ENCODE measurements around the gene FOSL2. TPM values are rescaled to one million over a fixed set of nuclear protein-coding genes. Genes with fewer than 3 reads are reported as not detected.

Gene FOSL2
- total RNA-seq, 6 experiments from 2014 or later: 90.1 to 128 (median 116) TPM

GRCh38 chr2:28413899-28414295, 21.2 kb downstream of the FOSL2 start:
- DNase-seq: no peak
- TF ChIP-seq CTCF (IDR thresholded peaks at IDR 0.05): no peak
- Mint-ChIP-seq H3K4me3 (no peak overlapping the region; the same call in 1 of the 2 replicates), H3K27me3 (ENCODE audit: insufficient read depth) (peaks cover 12% of the 10 kb centered on the region), H3K4me1 (ENCODE audit: low read depth) (peaks cover 22% of the 10 kb centered on the region), H3K9me3 (no peaks in the 10 kb centered on the region), H3K36me3 (ENCODE audit: low read depth) (peaks cover 45% of the 10 kb centered on the region), H3K27ac (peak overlapping the region; percentile 26)

DNA sequence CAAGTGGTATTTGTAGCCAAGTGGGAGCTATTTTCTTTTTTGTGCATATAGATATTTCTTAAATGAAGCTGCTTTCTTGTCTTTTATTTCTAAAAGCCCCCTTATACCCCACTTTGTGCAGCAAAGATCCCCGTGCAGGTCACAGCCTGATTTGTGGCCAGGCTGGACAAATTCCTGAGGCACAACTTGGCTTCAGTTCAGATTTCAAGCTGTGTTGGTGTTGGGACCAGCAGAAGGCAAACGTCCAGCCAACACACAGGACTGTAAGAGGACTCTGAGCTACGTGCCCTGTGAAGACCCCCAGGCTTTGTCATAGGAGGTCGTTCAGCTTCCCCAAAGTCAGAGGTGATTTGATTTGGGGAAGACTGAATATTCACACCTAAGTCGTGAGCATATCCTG, 21.9 kb downstream of the FOSL2 start:
- no peak for TF ChIP-seq CTCF (IDR thresholded peaks at IDR 0.05)
- Mint-ChIP-seq H3K4me3 (no peak overlapping the region), H3K4me1 (ENCODE audit: low read depth) (peaks cover 15% of the 10 kb centered on the region; the same call in 1 of the 2 replicates), H3K27me3 (ENCODE audit: insufficient read depth) (peaks cover 10% of the 10 kb centered on the region), H3K36me3 (ENCODE audit: low read depth) (peaks cover 51% of the 10 kb centered on the region), H3K9me3 (no peaks in the 10 kb centered on the region), H3K27ac (peak overlapping the region; percentile 51; the same call in 1 of the 2 replicates)
- no peak for DNase-seq

DNA sequence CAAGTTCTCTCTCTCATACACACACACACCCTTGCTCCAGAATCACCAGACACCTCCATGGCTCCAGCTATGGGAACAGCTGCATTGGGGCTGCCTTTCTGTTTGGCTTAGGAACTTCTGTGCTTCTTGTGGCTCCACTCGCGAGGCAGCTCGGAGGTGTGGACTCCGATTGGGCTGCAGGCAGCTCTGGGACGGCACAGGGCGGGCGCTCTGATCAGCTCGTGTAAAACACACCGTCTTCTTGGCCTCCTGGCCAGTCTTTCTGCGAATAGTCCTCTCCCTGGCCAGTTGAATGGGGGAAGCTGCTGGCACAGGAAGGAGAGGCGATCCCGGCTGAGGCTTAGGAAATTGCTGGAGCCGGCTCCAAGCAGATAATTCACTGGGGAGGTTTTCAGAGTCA, 22.4 kb downstream of the FOSL2 start:
- Mint-ChIP-seq H3K4me1 (ENCODE audit: low read depth) (peaks cover 15% of the 10 kb centered on the region; the same call in 1 of the 2 replicates), H3K27ac (peak overlapping the region; percentile 51; the same call in 1 of the 2 replicates), H3K9me3 (no peaks in the 10 kb centered on the region), H3K36me3 (ENCODE audit: low read depth) (peaks cover 56% of the 10 kb centered on the region), H3K27me3 (ENCODE audit: insufficient read depth) (peaks cover 10% of the 10 kb centered on the region), H3K4me3 (no peak overlapping the region)
- DNase-seq: no peak
- TF ChIP-seq CTCF (IDR thresholded peaks at IDR 0.05): no peak

DNA sequence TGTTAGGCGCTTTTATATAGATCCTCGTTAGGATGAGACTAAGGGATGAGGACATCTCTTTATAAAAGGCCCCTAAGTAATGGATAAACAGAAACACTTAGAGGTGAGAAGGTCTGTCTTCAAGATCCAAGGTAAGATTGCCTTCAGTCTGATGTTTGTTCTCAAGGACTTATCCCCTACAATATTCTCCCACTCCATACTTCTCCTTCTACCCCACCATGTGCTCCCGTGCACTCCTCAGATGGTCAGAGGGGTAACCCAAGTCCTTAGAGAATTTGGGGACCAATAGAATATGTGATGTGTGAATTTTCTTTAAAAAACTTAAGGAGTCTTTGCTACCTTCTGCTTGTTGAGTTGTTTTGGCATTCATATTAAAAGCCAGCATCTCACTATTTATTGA, 23.1 kb downstream of the FOSL2 start:
- DNase-seq: no peak
- Mint-ChIP-seq H3K27me3 (ENCODE audit: insufficient read depth) (peaks cover 14% of the 10 kb centered on the region), H3K4me1 (ENCODE audit: low read depth) (peaks cover 15% of the 10 kb centered on the region; the same call in 1 of the 2 replicates), H3K9me3 (no peaks in the 10 kb centered on the region), H3K36me3 (ENCODE audit: low read depth) (peaks cover 60% of the 10 kb centered on the region), H3K4me3 (no peak overlapping the region), H3K27ac (peak overlapping the region; percentile 45)
- no peak for TF ChIP-seq CTCF (IDR thresholded peaks at IDR 0.05)

GRCh38 chr2:28419003-28419402, 26.3 kb downstream of the FOSL2 start:
- no peak for TF ChIP-seq CTCF (IDR thresholded peaks at IDR 0.05)
- Mint-ChIP-seq H3K27me3 (ENCODE audit: insufficient read depth) (peaks cover 23% of the 10 kb centered on the region), H3K36me3 (ENCODE audit: low read depth) (peaks cover 63% of the 10 kb centered on the region), H3K4me3 (no peak overlapping the region), H3K27ac (peak overlapping the region; percentile 21), H3K4me1 (ENCODE audit: low read depth) (peaks cover 30% of the 10 kb centered on the region), H3K9me3 (no peaks in the 10 kb centered on the region)
- DNase-seq: no peak
